ENCODE data around the gene TMEM256.

DNA sequence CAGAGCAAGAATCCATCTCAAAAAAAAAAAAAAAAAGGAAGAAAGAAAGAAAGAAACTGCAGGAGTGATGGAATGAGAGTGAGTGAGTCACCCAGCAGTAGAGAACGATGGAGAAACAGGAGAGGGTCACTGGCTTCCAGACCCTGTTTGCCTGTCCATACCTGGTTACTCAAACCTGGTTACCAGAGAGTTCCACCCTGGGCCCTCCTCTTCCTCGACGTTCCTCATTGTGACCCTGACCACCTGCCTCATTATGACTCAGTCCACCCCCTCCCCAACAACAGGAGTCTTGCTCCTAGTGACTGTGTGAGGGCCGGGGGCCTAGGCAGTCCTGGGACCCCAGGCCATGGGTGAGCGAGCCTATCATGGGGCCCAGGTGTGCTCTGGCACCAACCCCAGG, 24.7 kb upstream of the TMEM256 start, which contains the start of gene SPEM3:
- TF ChIP-seq, protein P1, sequence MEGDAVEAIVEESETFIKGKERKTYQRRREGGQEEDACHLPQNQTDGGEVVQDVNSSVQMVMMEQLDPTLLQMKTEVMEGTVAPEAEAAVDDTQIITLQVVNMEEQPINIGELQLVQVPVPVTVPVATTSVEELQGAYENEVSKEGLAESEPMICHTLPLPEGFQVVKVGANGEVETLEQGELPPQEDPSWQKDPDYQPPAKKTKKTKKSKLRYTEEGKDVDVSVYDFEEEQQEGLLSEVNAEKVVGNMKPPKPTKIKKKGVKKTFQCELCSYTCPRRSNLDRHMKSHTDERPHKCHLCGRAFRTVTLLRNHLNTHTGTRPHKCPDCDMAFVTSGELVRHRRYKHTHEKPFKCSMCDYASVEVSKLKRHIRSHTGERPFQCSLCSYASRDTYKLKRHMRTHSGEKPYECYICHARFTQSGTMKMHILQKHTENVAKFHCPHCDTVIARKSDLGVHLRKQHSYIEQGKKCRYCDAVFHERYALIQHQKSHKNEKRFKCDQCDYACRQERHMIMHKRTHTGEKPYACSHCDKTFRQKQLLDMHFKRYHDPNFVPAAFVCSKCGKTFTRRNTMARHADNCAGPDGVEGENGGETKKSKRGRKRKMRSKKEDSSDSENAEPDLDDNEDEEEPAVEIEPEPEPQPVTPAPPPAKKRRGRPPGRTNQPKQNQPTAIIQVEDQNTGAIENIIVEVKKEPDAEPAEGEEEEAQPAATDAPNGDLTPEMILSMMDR (IDR thresholded peaks at IDR 0.05): no peak
- no peak for TF ChIP-seq POLR2A (IDR thresholded peaks at IDR 0.05)

All from uterus (tissue), 2 donors.